ENCODE data around the gene SH3RF1. TPM values are rescaled to one million over a fixed set of nuclear protein-coding genes. Genes with fewer than 3 reads are reported as not detected.

Gene SH3RF1
- total RNA-seq, 1 experiment from 2014 or later = 16.6 TPM

DNA sequence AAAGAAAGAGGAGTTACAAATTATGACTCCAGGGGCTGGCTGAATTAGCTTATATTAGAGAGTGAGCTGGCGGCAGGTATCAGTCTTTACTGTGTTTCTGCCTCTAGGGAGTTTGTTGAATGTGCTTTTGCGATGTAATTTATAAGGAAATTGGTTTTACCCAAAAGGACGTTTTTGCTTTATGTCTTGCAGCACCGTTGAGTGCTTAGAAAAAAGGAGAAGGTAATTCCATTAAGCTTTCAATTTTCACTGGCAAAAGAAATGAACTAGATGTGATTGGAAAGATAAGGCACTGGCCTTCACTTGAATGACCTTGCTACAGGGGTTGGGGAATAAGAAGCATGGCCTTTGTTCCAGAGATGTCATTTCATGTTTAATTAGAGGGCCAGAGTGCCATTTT, 185.8 kb downstream of the SH3RF1 start:
- CTCF ChIA-PET = interaction anchor here (0.7 to 1.7 kb wide), 2 partner anchors 226 to 528 kb away, joined by 3 read pairs; no protein-coding TSS in a partner anchor

DNA sequence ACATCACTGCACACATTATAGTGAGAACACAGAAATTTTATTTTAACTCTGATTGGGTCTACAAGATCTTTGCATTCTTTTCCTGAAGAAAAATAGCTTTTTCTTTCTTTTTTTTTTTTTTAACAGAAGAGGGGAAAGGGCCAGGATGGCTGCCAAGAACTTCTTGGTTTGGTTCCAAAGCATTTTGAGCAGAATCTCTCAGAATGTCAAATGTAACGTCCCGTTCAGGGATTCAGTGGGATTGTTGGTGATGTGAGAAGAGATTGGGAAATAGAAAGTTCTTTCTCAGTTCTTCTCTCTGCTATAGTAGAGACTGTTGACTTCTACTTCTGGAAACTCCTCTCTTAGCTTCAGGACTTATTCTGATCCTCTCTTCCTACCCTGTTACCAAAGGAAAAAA, 189.8 kb downstream of the SH3RF1 start:
- Mint-ChIP-seq H3K27me3 (ENCODE audit: low read depth) (no peaks in the 10 kb centered on the region), H3K9me3 (0 out of 2 replicates have a peak, but pooled peaks cover 4% of the 10 kb centered on the region), H3K27ac (no peak overlapping the region), H3K36me3 (no peaks in the 10 kb centered on the region), H3K4me1 (no peaks in the 10 kb centered on the region; the same call in 1 of the 2 replicates), H3K4me3 (no peak overlapping the region)
- ChIA-PET CTCF (interaction anchor here (0.7 kb wide), 1 partner anchor 29 kb away, joined by 5 read pairs; no protein-coding TSS in a partner anchor), POLR2A (no interaction called here)
- TF ChIP-seq NR3C1 (CRISPR knock-in tag; conservative IDR thresholded peaks at IDR 0.05; ENCODE audit: low read depth) (no peak), NFYB (CRISPR knock-in tag; conservative IDR thresholded peaks at IDR 0.05; ENCODE audit: low read depth) (no peak), CBFB (CRISPR knock-in tag; IDR thresholded peaks at IDR 0.05; ENCODE audit: low read depth) (no peak), ZBTB21 (CRISPR knock-in tag; IDR thresholded peaks at IDR 0.05; ENCODE audit: borderline replicate concordance) (no peak), ZNF121 (CRISPR knock-in tag; IDR thresholded peaks at IDR 0.05) (no peak), NR2C2 (CRISPR knock-in tag; IDR thresholded peaks at IDR 0.05) (no peak), RORB (CRISPR knock-in tag; IDR thresholded peaks at IDR 0.05) (no peak)
- TF ChIP-seq, protein P1, sequence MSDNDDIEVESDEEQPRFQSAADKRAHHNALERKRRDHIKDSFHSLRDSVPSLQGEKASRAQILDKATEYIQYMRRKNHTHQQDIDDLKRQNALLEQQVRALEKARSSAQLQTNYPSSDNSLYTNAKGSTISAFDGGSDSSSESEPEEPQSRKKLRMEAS (CRISPR knock-in tag; IDR thresholded peaks at IDR 0.05) = no peak
- TF ChIP-seq, protein P2, sequence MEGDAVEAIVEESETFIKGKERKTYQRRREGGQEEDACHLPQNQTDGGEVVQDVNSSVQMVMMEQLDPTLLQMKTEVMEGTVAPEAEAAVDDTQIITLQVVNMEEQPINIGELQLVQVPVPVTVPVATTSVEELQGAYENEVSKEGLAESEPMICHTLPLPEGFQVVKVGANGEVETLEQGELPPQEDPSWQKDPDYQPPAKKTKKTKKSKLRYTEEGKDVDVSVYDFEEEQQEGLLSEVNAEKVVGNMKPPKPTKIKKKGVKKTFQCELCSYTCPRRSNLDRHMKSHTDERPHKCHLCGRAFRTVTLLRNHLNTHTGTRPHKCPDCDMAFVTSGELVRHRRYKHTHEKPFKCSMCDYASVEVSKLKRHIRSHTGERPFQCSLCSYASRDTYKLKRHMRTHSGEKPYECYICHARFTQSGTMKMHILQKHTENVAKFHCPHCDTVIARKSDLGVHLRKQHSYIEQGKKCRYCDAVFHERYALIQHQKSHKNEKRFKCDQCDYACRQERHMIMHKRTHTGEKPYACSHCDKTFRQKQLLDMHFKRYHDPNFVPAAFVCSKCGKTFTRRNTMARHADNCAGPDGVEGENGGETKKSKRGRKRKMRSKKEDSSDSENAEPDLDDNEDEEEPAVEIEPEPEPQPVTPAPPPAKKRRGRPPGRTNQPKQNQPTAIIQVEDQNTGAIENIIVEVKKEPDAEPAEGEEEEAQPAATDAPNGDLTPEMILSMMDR (IDR thresholded peaks at IDR 0.05) = no peak
- ATAC-seq = no peak
- DNase-seq (ENCODE audit: low spot score) = no peak

More for the DNA sequence above, 185.8 kb downstream of the SH3RF1 start:
- DNase-seq (ENCODE audit: low spot score) (no peak), ATAC-seq (no peak)
- Mint-ChIP-seq H3K4me1 (no peaks in the 10 kb centered on the region), H3K27ac (no peak overlapping the region), H3K36me3 (peaks cover 9% of the 10 kb centered on the region), H3K27me3 (ENCODE audit: low read depth) (no peaks in the 10 kb centered on the region), H3K4me3 (no peak overlapping the region), H3K9me3 (peaks cover 21% of the 10 kb centered on the region)
- TF ChIP-seq MYBL2 (CRISPR knock-in tag; IDR thresholded peaks at IDR 0.05) (no peak), JAZF1 (CRISPR knock-in tag; IDR thresholded peaks at IDR 0.05) (no peak), ZNF317 (CRISPR knock-in tag; IDR thresholded peaks at IDR 0.05; ENCODE audit: borderline replicate concordance, low read depth) (no peak), CREB1 (CRISPR knock-in tag; IDR thresholded peaks at IDR 0.05) (no peak), ESRRA (CRISPR knock-in tag; IDR thresholded peaks at IDR 0.05; ENCODE audit: borderline replicate concordance) (no peak), ZNF396 (CRISPR knock-in tag; IDR thresholded peaks at IDR 0.05; ENCODE audit: borderline replicate concordance) (no peak), FOXK1 (CRISPR knock-in tag; IDR thresholded peaks at IDR 0.05) (no peak), GABPB1 (CRISPR knock-in tag; IDR thresholded peaks at IDR 0.05) (no peak), GRHL2 (CRISPR knock-in tag; IDR thresholded peaks at IDR 0.05; ENCODE audit: insufficient replicate concordance, severe bottlenecking) (no peak)
- TF ChIP-seq, protein P3, sequence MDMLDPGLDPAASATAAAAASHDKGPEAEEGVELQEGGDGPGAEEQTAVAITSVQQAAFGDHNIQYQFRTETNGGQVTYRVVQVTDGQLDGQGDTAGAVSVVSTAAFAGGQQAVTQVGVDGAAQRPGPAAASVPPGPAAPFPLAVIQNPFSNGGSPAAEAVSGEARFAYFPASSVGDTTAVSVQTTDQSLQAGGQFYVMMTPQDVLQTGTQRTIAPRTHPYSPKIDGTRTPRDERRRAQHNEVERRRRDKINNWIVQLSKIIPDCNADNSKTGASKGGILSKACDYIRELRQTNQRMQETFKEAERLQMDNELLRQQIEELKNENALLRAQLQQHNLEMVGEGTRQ (CRISPR knock-in tag; IDR thresholded peaks at IDR 0.05) = no peak
- TF ChIP-seq, protein P4, sequence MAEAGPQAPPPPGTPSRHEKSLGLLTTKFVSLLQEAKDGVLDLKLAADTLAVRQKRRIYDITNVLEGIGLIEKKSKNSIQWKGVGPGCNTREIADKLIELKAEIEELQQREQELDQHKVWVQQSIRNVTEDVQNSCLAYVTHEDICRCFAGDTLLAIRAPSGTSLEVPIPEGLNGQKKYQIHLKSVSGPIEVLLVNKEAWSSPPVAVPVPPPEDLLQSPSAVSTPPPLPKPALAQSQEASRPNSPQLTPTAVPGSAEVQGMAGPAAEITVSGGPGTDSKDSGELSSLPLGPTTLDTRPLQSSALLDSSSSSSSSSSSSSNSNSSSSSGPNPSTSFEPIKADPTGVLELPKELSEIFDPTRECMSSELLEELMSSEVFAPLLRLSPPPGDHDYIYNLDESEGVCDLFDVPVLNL (CRISPR knock-in tag; IDR thresholded peaks at IDR 0.05; ENCODE audit: borderline replicate concordance, low read depth) = no peak
- TF ChIP-seq, protein P5, sequence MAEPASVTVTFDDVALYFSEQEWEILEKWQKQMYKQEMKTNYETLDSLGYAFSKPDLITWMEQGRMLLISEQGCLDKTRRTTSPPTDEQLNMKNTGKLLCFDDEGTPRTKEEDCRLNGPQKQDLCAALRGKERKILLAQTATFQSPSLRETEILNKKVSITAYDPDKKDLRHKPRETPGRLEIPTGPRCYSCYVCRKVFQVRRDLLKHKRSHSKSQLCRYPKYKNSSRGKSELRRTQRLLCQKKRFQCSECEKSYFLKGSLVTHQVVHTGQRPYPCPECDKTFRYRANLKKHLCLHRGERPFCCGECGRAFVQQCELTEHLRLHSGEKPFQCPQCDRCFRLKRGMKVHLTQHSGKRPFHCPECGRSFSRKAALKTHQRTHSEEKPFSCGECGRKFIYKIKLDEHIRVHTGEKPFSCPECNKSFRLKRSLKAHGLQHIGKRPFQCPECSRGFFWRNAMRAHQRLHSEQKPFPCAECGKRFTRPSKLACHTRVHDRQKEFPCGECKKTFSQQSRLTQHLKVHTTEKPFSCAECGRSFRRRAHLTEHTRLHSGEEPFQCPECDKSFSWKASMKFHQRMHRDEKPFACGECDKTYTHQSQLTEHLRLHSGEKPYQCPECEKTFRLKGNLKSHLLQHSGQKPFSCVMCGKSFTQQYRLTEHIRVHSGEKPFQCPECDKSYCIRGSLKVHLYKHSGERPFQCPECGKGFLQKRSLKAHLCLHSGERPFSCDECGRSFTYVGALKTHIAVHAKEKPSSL (CRISPR knock-in tag; conservative IDR thresholded peaks at IDR 0.05) = no peak
- TF ChIP-seq, protein P6, sequence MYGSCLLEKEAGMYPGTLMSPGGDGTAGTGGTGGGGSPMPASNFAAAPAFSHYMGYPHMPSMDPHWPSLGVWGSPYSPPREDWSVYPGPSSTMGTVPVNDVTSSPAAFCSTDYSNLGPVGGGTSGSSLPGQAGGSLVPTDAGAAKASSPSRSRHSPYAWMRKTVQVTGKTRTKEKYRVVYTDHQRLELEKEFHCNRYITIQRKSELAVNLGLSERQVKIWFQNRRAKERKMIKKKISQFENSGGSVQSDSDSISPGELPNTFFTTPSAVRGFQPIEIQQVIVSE (CRISPR knock-in tag; IDR thresholded peaks at IDR 0.05; ENCODE audit: borderline replicate concordance) = no peak
- TF ChIP-seq, protein P7, sequence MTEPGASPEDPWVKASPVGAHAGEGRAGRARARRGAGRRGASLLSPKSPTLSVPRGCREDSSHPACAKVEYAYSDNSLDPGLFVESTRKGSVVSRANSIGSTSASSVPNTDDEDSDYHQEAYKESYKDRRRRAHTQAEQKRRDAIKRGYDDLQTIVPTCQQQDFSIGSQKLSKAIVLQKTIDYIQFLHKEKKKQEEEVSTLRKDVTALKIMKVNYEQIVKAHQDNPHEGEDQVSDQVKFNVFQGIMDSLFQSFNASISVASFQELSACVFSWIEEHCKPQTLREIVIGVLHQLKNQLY (CRISPR knock-in tag; IDR thresholded peaks at IDR 0.05) = no peak
- TF ChIP-seq, protein P8, sequence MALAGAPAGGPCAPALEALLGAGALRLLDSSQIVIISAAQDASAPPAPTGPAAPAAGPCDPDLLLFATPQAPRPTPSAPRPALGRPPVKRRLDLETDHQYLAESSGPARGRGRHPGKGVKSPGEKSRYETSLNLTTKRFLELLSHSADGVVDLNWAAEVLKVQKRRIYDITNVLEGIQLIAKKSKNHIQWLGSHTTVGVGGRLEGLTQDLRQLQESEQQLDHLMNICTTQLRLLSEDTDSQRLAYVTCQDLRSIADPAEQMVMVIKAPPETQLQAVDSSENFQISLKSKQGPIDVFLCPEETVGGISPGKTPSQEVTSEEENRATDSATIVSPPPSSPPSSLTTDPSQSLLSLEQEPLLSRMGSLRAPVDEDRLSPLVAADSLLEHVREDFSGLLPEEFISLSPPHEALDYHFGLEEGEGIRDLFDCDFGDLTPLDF (CRISPR knock-in tag; IDR thresholded peaks at IDR 0.05) = no peak
- POLR2A ChIA-PET = interaction anchor here (0.6 to 1.2 kb wide), 3 partner anchors 14 to 128 kb away, joined by 4 to 6 read pairs (median 5); no protein-coding TSS in a partner anchor
